ENCODE measurements around the gene MTX1. TPM values are rescaled to one million over a fixed set of nuclear protein-coding genes. Genes with fewer than 3 reads are reported as not detected.
A peak's percentile ranks its signal among the peaks of the same experiment; 100 is the strongest.
"Not testable (repeated sequence)": the region's sequence is repeated elsewhere in the genome, so short reads cannot be mapped to it uniquely, and the experiment has no call there.

MTX1 gene
- total RNA-seq, 1 donor, result 42.7 TPM

DNA sequence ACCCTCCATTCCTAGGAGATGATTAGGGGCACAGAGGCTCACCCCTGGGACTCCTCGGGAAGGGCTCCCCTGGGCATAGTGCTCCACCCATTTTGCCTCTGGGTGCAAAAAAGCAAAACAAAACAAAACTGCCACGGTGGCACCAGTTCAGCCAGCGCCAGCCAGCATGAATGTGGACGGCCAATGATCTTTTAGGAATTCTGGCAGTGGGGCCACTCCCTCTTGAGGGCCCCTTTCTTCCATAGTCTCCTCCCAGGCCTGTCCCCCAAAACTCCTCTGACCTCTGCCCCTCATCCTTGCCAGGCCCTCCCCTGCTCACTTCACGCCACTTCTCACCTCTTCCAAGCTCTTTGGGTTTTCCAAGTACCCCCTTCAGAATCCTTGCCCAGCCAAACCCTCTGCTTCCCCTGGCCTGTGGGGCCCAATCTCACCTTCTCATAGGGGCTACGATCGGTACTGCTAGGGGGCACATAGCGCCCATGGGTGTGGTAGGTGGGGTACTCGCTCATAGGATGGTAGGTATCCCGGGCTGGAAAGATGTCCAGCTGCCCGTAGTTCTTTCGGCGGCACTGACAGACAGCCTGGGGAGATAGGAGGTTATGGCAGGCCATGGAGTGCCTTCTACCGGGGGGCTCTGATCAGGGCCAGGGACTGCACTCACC is 21.6 kb upstream of the MTX1 start:
- Histone ChIP-seq H4K20me1 (ENCODE audit: insufficient read depth, low read length) (no peaks in the 10 kb centered on the region), H3K79me2 (ENCODE audit: insufficient read depth, low read length) (no peaks in the 10 kb centered on the region), H3K27me3 (ENCODE audit: insufficient read depth, low read length) (no peaks in the 10 kb centered on the region), H3K4me2 (ENCODE audit: insufficient read depth, low read length) (no peak overlapping the region), H3K4me3 (ENCODE audit: insufficient read depth, low read length) (no peak overlapping the region), H3K36me3 (ENCODE audit: insufficient read depth, low read length) (no peaks in the 10 kb centered on the region), H3K4me1 (ENCODE audit: insufficient read depth, low read length) (no peaks in the 10 kb centered on the region), H3K27ac (ENCODE audit: low read depth, low read length) (no peak overlapping the region), H3K9me3 (ENCODE audit: low read depth, low read length) (no peaks in the 10 kb centered on the region), H2AFZ (ENCODE audit: low read length) (no peak overlapping the region)
- TF ChIP-seq, protein P1, sequence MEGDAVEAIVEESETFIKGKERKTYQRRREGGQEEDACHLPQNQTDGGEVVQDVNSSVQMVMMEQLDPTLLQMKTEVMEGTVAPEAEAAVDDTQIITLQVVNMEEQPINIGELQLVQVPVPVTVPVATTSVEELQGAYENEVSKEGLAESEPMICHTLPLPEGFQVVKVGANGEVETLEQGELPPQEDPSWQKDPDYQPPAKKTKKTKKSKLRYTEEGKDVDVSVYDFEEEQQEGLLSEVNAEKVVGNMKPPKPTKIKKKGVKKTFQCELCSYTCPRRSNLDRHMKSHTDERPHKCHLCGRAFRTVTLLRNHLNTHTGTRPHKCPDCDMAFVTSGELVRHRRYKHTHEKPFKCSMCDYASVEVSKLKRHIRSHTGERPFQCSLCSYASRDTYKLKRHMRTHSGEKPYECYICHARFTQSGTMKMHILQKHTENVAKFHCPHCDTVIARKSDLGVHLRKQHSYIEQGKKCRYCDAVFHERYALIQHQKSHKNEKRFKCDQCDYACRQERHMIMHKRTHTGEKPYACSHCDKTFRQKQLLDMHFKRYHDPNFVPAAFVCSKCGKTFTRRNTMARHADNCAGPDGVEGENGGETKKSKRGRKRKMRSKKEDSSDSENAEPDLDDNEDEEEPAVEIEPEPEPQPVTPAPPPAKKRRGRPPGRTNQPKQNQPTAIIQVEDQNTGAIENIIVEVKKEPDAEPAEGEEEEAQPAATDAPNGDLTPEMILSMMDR (IDR thresholded peaks at IDR 0.05; ENCODE audit: extremely low read depth, low read depth, low read length), result no peak
- peak; percentile 87 for DNase-seq (ENCODE audit: insufficient read length, low spot score, missing footprints)

DNA sequence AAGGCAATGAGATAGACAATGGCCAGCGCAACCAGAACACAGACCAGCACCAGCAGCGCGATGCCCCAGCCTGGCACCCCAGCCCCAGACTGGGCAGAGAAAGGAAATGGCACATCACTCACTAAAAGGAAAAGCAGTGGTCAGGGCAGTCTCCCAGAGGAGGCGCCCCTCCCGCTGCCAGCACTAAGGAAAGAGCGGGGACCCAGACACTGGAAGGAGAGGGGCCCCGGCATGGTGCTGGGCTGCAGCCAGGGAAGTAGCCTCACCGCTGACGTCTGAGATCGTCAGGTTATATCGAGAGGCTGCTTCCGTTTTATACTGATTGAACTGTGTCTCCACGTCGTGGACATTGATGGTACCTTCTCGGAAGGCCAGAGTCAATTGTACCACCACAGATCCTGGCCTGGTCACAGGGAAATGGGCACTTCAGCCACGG is 21.0 kb upstream of the MTX1 start:
- Histone ChIP-seq H3K4me2 (ENCODE audit: insufficient read depth, low read length) (no peak overlapping the region), H3K4me1 (ENCODE audit: insufficient read depth, low read length) (no peaks in the 10 kb centered on the region), H3K36me3 (ENCODE audit: insufficient read depth, low read length) (no peaks in the 10 kb centered on the region), H3K27me3 (ENCODE audit: insufficient read depth, low read length) (no peaks in the 10 kb centered on the region), H4K20me1 (ENCODE audit: insufficient read depth, low read length) (no peaks in the 10 kb centered on the region), H3K79me2 (ENCODE audit: insufficient read depth, low read length) (no peaks in the 10 kb centered on the region), H3K27ac (ENCODE audit: low read depth, low read length) (no peak overlapping the region), H2AFZ (ENCODE audit: low read length) (no peak overlapping the region), H3K4me3 (ENCODE audit: insufficient read depth, low read length) (no peak overlapping the region), H3K9me3 (ENCODE audit: low read depth, low read length) (no peaks in the 10 kb centered on the region)
- TF ChIP-seq, protein P1 (IDR thresholded peaks at IDR 0.05; ENCODE audit: extremely low read depth, low read depth, low read length), result no peak
- peak; percentile 80 for DNase-seq (ENCODE audit: insufficient read length, low spot score, missing footprints)

DNA sequence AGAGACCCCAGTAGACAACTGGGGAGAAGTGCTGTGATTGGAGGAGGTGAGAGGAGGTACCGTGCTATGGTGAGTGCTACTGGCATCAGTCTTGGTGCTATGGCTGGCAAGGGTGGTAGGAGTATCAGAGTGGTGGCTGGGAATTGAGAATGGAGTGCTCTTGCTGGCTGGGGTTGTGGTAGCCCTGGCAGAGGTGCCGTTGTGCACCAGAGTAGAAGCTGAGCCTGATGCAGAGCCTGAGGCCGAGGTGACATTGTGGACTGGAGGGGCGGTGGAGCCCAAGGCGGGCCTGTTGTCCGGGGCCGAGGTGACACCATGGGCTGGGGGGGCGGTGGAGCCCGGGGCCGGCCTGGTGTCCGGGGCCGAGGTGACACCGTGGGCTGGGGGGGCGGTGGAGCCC is 20.2 kb upstream of the MTX1 start:
- H3K4me2 ChIP-seq (ENCODE audit: insufficient read depth, low read length), result no peak overlapping the region
- H3K36me3 ChIP-seq (ENCODE audit: insufficient read depth, low read length), result no peaks in the 10 kb centered on the region

DNA sequence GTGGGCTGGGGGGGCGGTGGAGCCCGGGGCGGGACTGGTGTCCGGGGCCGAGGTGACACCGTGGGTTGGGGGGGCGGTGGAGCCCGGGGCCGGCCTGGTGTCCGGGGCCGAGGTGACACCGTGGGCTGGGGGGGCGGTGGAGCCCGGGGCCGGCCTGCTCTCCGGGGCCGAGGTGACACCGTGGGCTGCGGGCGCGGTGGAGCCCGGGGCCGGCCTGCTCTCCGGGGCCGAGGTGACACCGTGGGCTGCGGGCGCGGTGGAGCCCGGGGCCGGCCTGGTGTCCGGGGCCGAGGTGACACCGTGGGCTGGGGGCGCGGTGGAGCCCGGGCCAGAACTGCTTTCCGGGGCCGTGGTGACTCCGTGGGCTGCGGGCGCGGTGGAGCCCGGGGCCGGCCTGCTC is 18.6 kb upstream of the MTX1 start:
- H3K79me2 ChIP-seq (ENCODE audit: insufficient read depth, low read length); H3K4me2 ChIP-seq (ENCODE audit: insufficient read depth, low read length); H3K27ac ChIP-seq (ENCODE audit: low read depth, low read length); H4K20me1 ChIP-seq (ENCODE audit: insufficient read depth, low read length); H3K9me3 ChIP-seq (ENCODE audit: low read depth, low read length); DNase-seq (ENCODE audit: insufficient read length, low spot score, missing footprints); H3K4me3 ChIP-seq (ENCODE audit: insufficient read depth, low read length); H2AFZ ChIP-seq (ENCODE audit: low read length); H3K36me3 ChIP-seq (ENCODE audit: insufficient read depth, low read length); H3K27me3 ChIP-seq (ENCODE audit: insufficient read depth, low read length): not testable (repeated sequence)
- H3K4me1 ChIP-seq (ENCODE audit: insufficient read depth, low read length), result peaks cover 15% of the 10 kb centered on the region

More for the DNA sequence above, 20.2 kb upstream of the MTX1 start:
- Histone ChIP-seq H3K4me3 (ENCODE audit: insufficient read depth, low read length) (no peak overlapping the region), H3K27ac (ENCODE audit: low read depth, low read length) (no peak overlapping the region), H3K79me2 (ENCODE audit: insufficient read depth, low read length) (no peaks in the 10 kb centered on the region), H3K4me1 (ENCODE audit: insufficient read depth, low read length) (peaks cover 4% of the 10 kb centered on the region), H3K27me3 (ENCODE audit: insufficient read depth, low read length) (no peaks in the 10 kb centered on the region), H2AFZ (ENCODE audit: low read length) (no peak overlapping the region), H4K20me1 (ENCODE audit: insufficient read depth, low read length) (no peaks in the 10 kb centered on the region), H3K9me3 (ENCODE audit: low read depth, low read length) (no peaks in the 10 kb centered on the region)
- TF ChIP-seq, protein P1 (IDR thresholded peaks at IDR 0.05; ENCODE audit: extremely low read depth, low read depth, low read length), result no peak
- peak; percentile 58 for DNase-seq (ENCODE audit: insufficient read length, low spot score, missing footprints)

All from osteoblast (primary cell).